HepG2 (cell line): Measurements from ENCODE around the gene TSPAN9.

Experiments
- BRCA1 ChIP-seq: sonication (generic); formaldehyde crosslinking; IDR thresholded peaks from 2 replicates; pipeline ENCODE4 v1.4.0; 2020; ENCODE audit warnings: missing genetic modification reagents
- ZKSCAN8 ChIP-seq: IDR thresholded peaks from 2 replicates; pipeline ENCODE4 v1.6.1; 2016; ENCODE audit warnings: borderline replicate concordance, missing genetic modification reagents, missing compliant biosample characterization

GRCh38 chr12:3091382-3092241, 14.4 kb downstream of the TSPAN9 start:
- no peak for TF ChIP-seq BRCA1 (CRISPR knock-in tag)
- no peak for TF ChIP-seq ZKSCAN8
